Activated T-cell treated with anti-CD3 and anti-CD28 coated beads, Interleukin-2, amount 50 U/mL, for 24 hours (primary cell): ENCODE results near the gene PAQR8.

Source experiments
- DNase-seq: peaks from one replicate; pipeline ENCODE4 v3.0.0-alpha.2; 2020
- H3K27ac Mint-ChIP-seq: 2 replicates; pipeline ENCODE4 v1.8.0; 2020; ENCODE audit warnings: mild to moderate bottlenecking, mixed read lengths
- H3K27me3 Mint-ChIP-seq: 2 replicates; pipeline ENCODE4 v1.8.0; 2020; ENCODE audit warnings: mixed read lengths
- H3K36me3 Mint-ChIP-seq: 2 replicates; pipeline ENCODE4 v1.8.0; 2020; ENCODE audit warnings: low read depth, mixed read lengths
- H3K4me1 Mint-ChIP-seq: 2 replicates; pipeline ENCODE4 v1.8.0; 2020; ENCODE audit warnings: low read depth, mixed read lengths
- H3K4me3 Mint-ChIP-seq: 2 replicates; pipeline ENCODE4 v1.8.0; 2020; ENCODE audit warnings: mild to moderate bottlenecking, moderate library complexity, mixed read lengths
- H3K9me3 Mint-ChIP-seq: 2 replicates; pipeline ENCODE4 v1.8.0; 2020; ENCODE audit warnings: mixed read lengths

Gene PAQR8

DNA sequence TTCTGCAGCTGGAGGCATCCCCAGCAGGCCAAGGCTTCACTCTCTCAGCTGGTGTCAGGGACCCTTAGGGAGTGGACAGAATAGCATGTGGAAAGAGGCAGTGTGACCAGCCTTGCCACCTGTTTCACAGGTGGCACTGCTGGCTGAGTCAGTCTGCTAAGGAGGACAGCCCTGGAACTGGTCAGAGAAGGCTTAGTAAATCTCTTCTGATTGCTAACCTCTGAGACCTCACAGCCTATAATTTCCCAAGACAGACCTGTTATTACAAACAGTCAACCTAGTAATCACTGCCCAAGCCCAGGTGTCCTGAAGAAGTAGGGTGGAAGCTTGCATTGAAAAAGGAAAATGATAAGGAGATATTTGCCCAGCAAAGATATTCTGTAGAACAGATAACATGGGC is 26.4 kb upstream of the PAQR8 start:
- H3K4me3 Mint-ChIP-seq: no peak overlapping the region
- no peak for DNase-seq
- H3K9me3 Mint-ChIP-seq: no peaks in the 10 kb centered on the region
- no peaks in the 10 kb centered on the region for H3K36me3 Mint-ChIP-seq
- H3K27me3 Mint-ChIP-seq: no peaks in the 10 kb centered on the region
- peak overlapping the region; percentile 35 for H3K27ac Mint-ChIP-seq
- peaks cover 64% of the 10 kb centered on the region for H3K4me1 Mint-ChIP-seq

DNA sequence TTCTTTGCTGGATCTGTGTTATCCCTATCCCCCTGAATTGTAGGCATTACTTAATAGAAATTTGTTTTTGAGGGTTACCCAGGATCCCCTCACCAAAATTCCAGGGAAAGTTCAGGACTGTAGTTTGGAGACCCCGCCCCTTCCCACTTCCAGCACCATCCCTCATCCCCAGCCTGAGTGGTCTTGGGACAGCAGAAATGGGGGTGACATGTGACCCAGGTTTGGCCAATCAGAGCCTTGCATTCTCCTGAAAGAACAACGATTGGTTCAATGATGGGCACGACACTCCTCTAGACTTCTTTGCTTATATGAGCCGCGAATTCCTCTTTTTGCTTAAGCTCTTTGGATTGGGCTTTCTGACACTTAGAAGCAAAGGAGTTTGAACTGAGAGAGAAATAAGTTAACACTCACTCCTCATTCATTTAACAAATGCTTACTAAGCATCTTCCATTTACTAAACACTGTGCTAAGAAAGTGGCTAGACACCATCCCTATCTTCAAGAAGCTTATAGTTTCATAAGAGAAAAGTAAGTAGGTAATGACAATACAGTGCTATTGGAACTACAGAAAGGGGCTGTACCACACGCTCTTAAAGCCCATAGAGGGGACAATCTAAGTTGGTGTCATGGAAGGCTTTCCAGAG is 24.9 kb upstream of the PAQR8 start:
- H3K4me1 Mint-ChIP-seq: peaks cover 68% of the 10 kb centered on the region
- H3K27me3 Mint-ChIP-seq: no peaks in the 10 kb centered on the region

DNA sequence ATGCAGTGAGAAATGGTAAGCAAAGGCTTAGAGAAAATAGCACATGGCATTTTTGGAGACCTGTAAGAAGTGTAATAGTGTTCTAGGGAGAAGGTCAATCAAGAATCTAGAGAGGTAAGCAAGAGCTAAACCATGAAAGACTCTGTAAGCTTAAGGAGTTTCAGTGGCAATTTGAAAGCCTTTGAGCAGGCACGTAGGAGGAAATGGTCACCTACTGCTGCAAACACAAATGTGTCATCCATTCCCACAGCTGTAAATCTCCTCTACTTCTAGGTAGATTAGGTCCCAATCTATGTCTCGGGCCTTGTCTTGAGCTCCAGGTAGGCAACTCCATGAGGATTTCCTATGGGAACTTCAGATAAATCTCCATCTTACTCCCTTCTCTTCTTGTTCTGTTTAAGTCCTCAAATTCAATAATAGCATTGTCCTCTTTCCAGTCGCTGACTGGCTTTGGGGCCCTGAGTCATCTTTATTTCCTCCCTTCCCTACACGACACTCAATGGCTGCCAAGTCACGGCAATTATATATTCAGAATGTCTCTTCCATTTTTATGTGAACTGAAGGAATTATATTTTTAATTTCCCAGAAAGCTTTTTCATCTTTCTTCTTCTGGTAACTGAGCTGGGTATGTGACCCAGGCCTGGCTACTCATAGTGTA is 24.2 kb upstream of the PAQR8 start:
- no peak for DNase-seq
- Mint-ChIP-seq H3K36me3 (no peaks in the 10 kb centered on the region), H3K27me3 (no peaks in the 10 kb centered on the region), H3K9me3 (no peaks in the 10 kb centered on the region), H3K4me3 (no peak overlapping the region), H3K27ac (no peak overlapping the region), H3K4me1 (peaks cover 65% of the 10 kb centered on the region)

More for the DNA sequence above, 24.9 kb upstream of the PAQR8 start:
- Mint-ChIP-seq H3K27ac (no peak overlapping the region), H3K4me3 (no peak overlapping the region), H3K36me3 (no peaks in the 10 kb centered on the region), H3K9me3 (no peaks in the 10 kb centered on the region)
- DNase-seq: no peak

- H3K4me3 Mint-ChIP-seq: no peak overlapping the region
- no peak for DNase-seq
- H3K27ac Mint-ChIP-seq: no peak overlapping the region
- peaks cover 39% of the 10 kb centered on the region for H3K4me1 Mint-ChIP-seq
- H3K27me3 Mint-ChIP-seq: no peaks in the 10 kb centered on the region
- H3K9me3 Mint-ChIP-seq: no peaks in the 10 kb centered on the region
- H3K36me3 Mint-ChIP-seq: no peaks in the 10 kb centered on the region
Observed at GRCh38 chr6:52340603-52340880, 21.4 kb upstream of the PAQR8 start.

- no peak for DNase-seq
- Mint-ChIP-seq H3K4me1 (peaks cover 29% of the 10 kb centered on the region), H3K27me3 (no peaks in the 10 kb centered on the region), H3K27ac (no peak overlapping the region), H3K36me3 (no peaks in the 10 kb centered on the region), H3K4me3 (no peak overlapping the region), H3K9me3 (no peaks in the 10 kb centered on the region)
Observed at GRCh38 chr6:52341561-52342260, 20.2 kb upstream of the PAQR8 start.

GRCh38 chr6:52345311-52345710 is 16.6 kb upstream of the PAQR8 start:
- H3K9me3 Mint-ChIP-seq: no peaks in the 10 kb centered on the region
- no peak overlapping the region for H3K27ac Mint-ChIP-seq
- no peak overlapping the region for H3K4me3 Mint-ChIP-seq
- no peaks in the 10 kb centered on the region for H3K36me3 Mint-ChIP-seq
- DNase-seq: no peak
- peaks cover 13% of the 10 kb centered on the region for H3K4me1 Mint-ChIP-seq
- no peaks in the 10 kb centered on the region for H3K27me3 Mint-ChIP-seq

DNA sequence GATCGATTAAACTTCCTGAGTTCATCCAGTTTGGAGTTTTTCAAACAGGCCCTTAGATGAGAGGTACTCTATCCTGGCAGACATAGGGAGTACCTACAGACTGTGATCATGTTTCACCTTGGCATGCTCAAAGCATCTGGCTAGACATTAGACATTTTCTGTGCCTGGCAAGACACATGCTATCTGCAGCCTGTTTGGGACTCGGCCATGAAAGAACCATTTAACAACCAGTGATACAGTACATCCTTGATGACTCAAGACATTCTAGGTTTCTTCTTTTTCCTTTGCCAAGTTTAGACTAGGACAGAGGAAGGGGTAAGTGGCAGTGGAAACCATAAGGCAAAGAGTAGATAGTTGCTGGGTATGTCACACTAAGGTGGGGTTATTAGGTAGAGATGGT is 15.4 kb upstream of the PAQR8 start:
- Mint-ChIP-seq H3K36me3 (no peaks in the 10 kb centered on the region), H3K4me3 (no peak overlapping the region), H3K4me1 (peaks cover 12% of the 10 kb centered on the region), H3K27me3 (no peaks in the 10 kb centered on the region), H3K27ac (no peak overlapping the region), H3K9me3 (no peaks in the 10 kb centered on the region)
- no peak for DNase-seq

- no peaks in the 10 kb centered on the region for H3K27me3 Mint-ChIP-seq
- no peaks in the 10 kb centered on the region for H3K9me3 Mint-ChIP-seq
- H3K36me3 Mint-ChIP-seq: no peaks in the 10 kb centered on the region
- no peak overlapping the region for H3K27ac Mint-ChIP-seq
- no peak for DNase-seq
- peaks cover 15% of the 10 kb centered on the region for H3K4me1 Mint-ChIP-seq
- H3K4me3 Mint-ChIP-seq: no peak overlapping the region
Observed at GRCh38 chr6:52347818-52348217, 14.1 kb upstream of the PAQR8 start.

GRCh38 chr6:52351879-52352238 is 10.1 kb upstream of the PAQR8 start:
- Mint-ChIP-seq H3K36me3 (no peaks in the 10 kb centered on the region), H3K4me1 (peaks cover 15% of the 10 kb centered on the region), H3K4me3 (no peak overlapping the region), H3K27me3 (no peaks in the 10 kb centered on the region), H3K9me3 (no peaks in the 10 kb centered on the region), H3K27ac (no peak overlapping the region)
- DNase-seq: no peak

DNA sequence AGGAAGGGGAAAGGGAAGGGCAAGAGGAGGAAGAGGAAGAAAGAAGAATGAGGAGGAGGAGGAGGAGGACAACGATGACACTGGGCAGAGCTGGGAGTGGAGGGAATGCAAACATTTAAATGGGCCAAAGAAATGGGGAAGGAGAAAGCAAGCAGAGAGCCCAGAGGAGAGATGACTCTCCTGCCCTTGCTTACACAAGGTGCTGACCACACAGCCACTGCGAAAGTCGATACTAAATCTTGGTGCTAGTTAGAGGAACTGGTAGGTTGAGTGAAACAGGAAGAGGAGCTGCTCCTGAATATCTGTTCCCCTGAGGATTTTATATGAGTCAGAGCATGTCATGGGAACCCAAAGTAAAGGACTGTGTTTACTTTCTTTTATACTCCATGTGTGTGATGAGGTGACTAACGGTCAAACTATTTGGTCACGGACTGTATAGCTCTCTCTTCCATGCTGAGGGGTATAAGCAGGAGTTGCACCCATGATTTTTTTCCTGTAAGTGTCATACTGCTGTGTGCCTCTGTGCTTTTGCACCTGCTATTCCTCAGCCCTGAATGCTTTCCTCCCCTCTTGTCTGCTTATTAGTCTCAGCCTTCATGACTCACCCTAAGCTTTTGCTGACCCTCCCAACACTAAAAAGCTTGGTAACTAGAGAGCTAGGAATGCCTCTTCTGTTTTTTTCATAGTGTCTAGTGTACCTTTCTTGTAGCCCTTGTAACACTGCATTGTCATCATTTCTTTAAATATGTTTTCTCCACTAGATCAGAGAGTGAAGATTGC is 9.5 kb upstream of the PAQR8 start:
- H3K4me1 Mint-ChIP-seq: peaks cover 15% of the 10 kb centered on the region
- no peaks in the 10 kb centered on the region for H3K36me3 Mint-ChIP-seq
- H3K27ac Mint-ChIP-seq: no peak overlapping the region
- no peak overlapping the region for H3K4me3 Mint-ChIP-seq
- no peaks in the 10 kb centered on the region for H3K27me3 Mint-ChIP-seq
- H3K9me3 Mint-ChIP-seq: no peaks in the 10 kb centered on the region
- no peak for DNase-seq

DNA sequence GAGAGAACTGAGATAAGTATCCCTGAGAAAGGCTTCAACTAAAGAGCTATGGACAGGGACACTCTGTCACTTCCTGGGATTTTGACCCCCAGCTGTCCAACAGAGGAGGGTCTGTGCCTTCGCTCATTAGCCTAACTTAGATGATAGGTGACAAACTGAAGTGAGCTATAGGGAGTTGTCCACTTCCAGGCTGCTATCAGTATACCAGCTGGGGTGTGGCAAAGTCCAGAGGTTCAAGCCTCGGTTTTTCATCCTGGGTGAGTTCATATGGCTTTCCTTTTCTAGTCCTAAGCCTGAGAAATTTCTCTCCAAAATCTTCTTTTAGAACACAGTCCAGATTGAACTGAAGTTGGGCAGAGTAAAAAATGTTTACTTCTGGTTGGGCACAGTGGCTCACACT is 5.9 kb upstream of the PAQR8 start:
- H3K27ac Mint-ChIP-seq: no peak overlapping the region
- DNase-seq: no peak
- H3K4me3 Mint-ChIP-seq: no peak overlapping the region
- no peaks in the 10 kb centered on the region for H3K9me3 Mint-ChIP-seq
- no peaks in the 10 kb centered on the region for H3K36me3 Mint-ChIP-seq
- H3K27me3 Mint-ChIP-seq: no peaks in the 10 kb centered on the region
- peaks cover 11% of the 10 kb centered on the region for H3K4me1 Mint-ChIP-seq

DNA sequence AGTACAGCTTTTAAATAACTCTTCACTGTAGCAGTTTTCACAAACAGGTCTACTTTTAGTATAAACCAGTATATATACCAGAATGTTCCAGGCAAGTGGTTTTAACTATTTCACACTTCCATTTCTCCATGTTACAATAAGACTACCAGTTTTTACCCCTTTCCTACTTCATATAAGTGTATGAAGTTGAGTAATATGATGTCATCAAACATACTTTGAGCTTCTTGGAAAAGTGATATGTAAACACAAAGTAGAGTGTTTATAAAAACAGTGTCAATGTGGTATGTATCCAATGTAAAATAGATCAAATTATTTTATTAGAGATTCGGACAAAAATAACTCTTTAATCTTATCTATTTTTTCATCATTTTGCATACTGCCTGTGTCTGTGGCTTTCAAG is 2.5 kb upstream of the PAQR8 start:
- Mint-ChIP-seq H3K4me3 (no peak overlapping the region), H3K9me3 (no peaks in the 10 kb centered on the region), H3K36me3 (peaks cover 16% of the 10 kb centered on the region), H3K27ac (no peak overlapping the region), H3K4me1 (peaks cover 26% of the 10 kb centered on the region), H3K27me3 (no peaks in the 10 kb centered on the region)
- no peak for DNase-seq

GRCh38 chr6:52360028-52360427 is 1.9 kb upstream of the PAQR8 start:
- no peak for DNase-seq
- Mint-ChIP-seq H3K36me3 (peaks cover 20% of the 10 kb centered on the region), H3K4me1 (peaks cover 32% of the 10 kb centered on the region), H3K27ac (no peak overlapping the region), H3K27me3 (no peaks in the 10 kb centered on the region), H3K9me3 (no peaks in the 10 kb centered on the region), H3K4me3 (no peak overlapping the region)

GRCh38 chr6:52360601-52361413 is 1.1 kb upstream of the PAQR8 start:
- Mint-ChIP-seq H3K27me3 (no peaks in the 10 kb centered on the region), H3K36me3 (peaks cover 23% of the 10 kb centered on the region), H3K9me3 (no peaks in the 10 kb centered on the region), H3K4me1 (peaks cover 36% of the 10 kb centered on the region), H3K4me3 (peak overlapping the region; percentile 78), H3K27ac (peak overlapping the region; percentile 88)
- no peak for DNase-seq
